ENCODE measurements around the gene PPP1R7. TPM values are rescaled to one million over a fixed set of nuclear protein-coding genes. Genes with fewer than 3 reads are reported as not detected.

PPP1R7 gene
- polyA plus RNA-seq, 1 donor from 2014 or later, result 59.3 TPM

GRCh38 chr2:241115361-241115760, 34.9 kb upstream of the PPP1R7 start:
- H3K4me3 ChIP-seq (ENCODE audit: low read length), result no peak overlapping the region
- H3K9ac ChIP-seq (ENCODE audit: low read length), result no peak overlapping the region
- no peak overlapping the region for H3K27ac ChIP-seq (ENCODE audit: low read length)
- no peaks in the 10 kb centered on the region for H3K79me2 ChIP-seq (replicated peaks; ENCODE audit: insufficient read depth, low read length)
- H3K9me3 ChIP-seq (ENCODE audit: low read length), result no peaks in the 10 kb centered on the region
- no peaks in the 10 kb centered on the region for H3K36me3 ChIP-seq (ENCODE audit: insufficient read depth, low read length)
- H4K20me1 ChIP-seq (ENCODE audit: insufficient read depth), result no peaks in the 10 kb centered on the region
- TF ChIP-seq POLR2AphosphoS5 (IDR thresholded peaks at IDR 0.05), result no peak
- TF ChIP-seq EP300 (conservative IDR thresholded peaks at IDR 0.05; ENCODE audit: poor library complexity, severe bottlenecking), result no peak
- no peak for TF ChIP-seq CTCF (IDR thresholded peaks at IDR 0.05; ENCODE audit: poor library complexity, severe bottlenecking)
- no peak for TF ChIP-seq RAD21 (conservative IDR thresholded peaks at IDR 0.05)
- no peak for TF ChIP-seq REST (IDR thresholded peaks at IDR 0.05; ENCODE audit: borderline replicate concordance)
- TF ChIP-seq MXI1 (conservative IDR thresholded peaks at IDR 0.05; ENCODE audit: poor library complexity, severe bottlenecking), result no peak
- no peak for TF ChIP-seq SMC3 (conservative IDR thresholded peaks at IDR 0.05; ENCODE audit: poor library complexity)
- TF ChIP-seq EZH2 (IDR thresholded peaks at IDR 0.05; ENCODE audit: borderline replicate concordance, insufficient read depth, low read length, poor library complexity, severe bottlenecking), result no peak
- TF ChIP-seq TAF1 (IDR thresholded peaks at IDR 0.05; ENCODE audit: low read depth), result no peak
- H3K4me2 ChIP-seq (ENCODE audit: low read length), result no peak overlapping the region
- H3K9me2 ChIP-seq (ENCODE audit: insufficient read depth, low read length), result no peaks in the 10 kb centered on the region
- no peak overlapping the region for H2AFZ ChIP-seq (ENCODE audit: low read depth, low read length)
- H3K27me3 ChIP-seq (ENCODE audit: insufficient read depth, low read depth, low read length), result no peaks in the 10 kb centered on the region
- H3F3A ChIP-seq (ENCODE audit: insufficient read depth, low read length, poor library complexity, severe bottlenecking), result no peaks in the 10 kb centered on the region

GRCh38 chr2:241116606-241117560, 33.4 kb upstream of the PPP1R7 start:
- Histone ChIP-seq H3K79me2 (replicated peaks; ENCODE audit: insufficient read depth, low read length) (no peaks in the 10 kb centered on the region), H3K27me3 (ENCODE audit: insufficient read depth, low read depth, low read length) (no peaks in the 10 kb centered on the region), H3K36me3 (ENCODE audit: insufficient read depth, low read length) (peaks cover 6% of the 10 kb centered on the region), H3K27ac (ENCODE audit: low read length) (no peak overlapping the region), H3F3A (ENCODE audit: insufficient read depth, low read length, poor library complexity, severe bottlenecking) (no peaks in the 10 kb centered on the region), H3K9me2 (ENCODE audit: insufficient read depth, low read length) (no peaks in the 10 kb centered on the region), H4K20me1 (ENCODE audit: insufficient read depth) (no peaks in the 10 kb centered on the region), H3K4me2 (ENCODE audit: low read length) (no peak overlapping the region), H3K9me3 (ENCODE audit: low read length) (no peaks in the 10 kb centered on the region), H3K4me3 (ENCODE audit: low read length) (no peak overlapping the region), H3K9ac (ENCODE audit: low read length) (no peak overlapping the region), H2AFZ (ENCODE audit: low read depth, low read length) (no peak overlapping the region)
- TF ChIP-seq EP300 (conservative IDR thresholded peaks at IDR 0.05; ENCODE audit: poor library complexity, severe bottlenecking) (no peak), SMC3 (conservative IDR thresholded peaks at IDR 0.05; ENCODE audit: poor library complexity) (no peak), POLR2AphosphoS5 (IDR thresholded peaks at IDR 0.05) (no peak), MXI1 (conservative IDR thresholded peaks at IDR 0.05; ENCODE audit: poor library complexity, severe bottlenecking) (no peak), TAF1 (IDR thresholded peaks at IDR 0.05; ENCODE audit: low read depth) (no peak), EZH2 (IDR thresholded peaks at IDR 0.05; ENCODE audit: borderline replicate concordance, insufficient read depth, low read length, poor library complexity, severe bottlenecking) (no peak), REST (IDR thresholded peaks at IDR 0.05; ENCODE audit: borderline replicate concordance) (no peak)

Measured in neural cell (in vitro differentiated cells).